NCI-H82 treated with DMSO at 0.1 percent for 48 hours (cell line): ENCODE data around the gene PLOD1.
A peak's percentile ranks its signal among the peaks of the same experiment; 100 is the strongest.
"Not testable (repeated sequence)": the region's sequence is repeated elsewhere in the genome, so short reads cannot be mapped to it uniquely, and the experiment has no call there.

ENCODE experiments used
- DNase-seq: peaks from one replicate; lab custom pipeline; 2025; ENCODE audit not compliant: unreplicated experiment; lab: John Stamatoyannopoulos, UW

The PLOD1 gene

DNA sequence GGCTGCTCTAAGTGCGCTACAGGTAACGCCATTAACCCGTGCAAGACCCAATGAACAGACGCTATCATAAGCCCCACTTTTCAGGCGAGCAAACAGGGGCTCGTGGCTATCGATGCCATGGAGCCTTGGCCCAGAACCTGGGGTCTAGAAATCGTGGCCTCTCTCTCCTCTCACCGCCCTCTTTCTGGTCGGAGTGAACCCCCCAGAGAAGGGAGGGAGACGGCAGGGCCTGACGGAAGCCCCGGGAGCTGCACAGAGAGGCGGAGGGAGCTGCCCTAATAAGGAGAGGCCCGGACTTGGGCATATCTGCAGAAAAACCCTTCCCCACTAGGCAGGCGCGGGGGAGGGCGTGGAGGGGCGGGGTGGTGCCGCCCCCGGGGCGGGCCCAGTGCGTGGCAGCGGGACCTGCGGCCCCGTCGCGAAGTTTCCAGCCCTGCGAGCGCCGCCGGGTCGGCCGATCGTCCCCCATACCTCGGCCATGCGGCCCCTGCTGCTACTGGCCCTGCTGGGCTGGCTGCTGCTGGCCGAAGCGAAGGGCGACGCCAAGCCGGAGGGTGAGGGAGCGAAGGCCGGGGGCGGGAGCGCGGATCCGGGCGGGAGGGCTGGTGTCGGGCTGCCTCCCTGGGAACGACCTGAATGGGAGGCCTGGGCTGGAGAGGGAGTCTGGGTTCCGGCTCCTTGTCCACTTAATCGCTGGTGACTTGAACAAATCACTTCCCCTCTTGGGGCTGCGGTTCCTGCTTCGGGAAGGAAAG lies at the start of gene PLOD1:
Gene PLOD1, plus strand, starts transcription at position 416 of the 755 bp plus-strand sequence. Its CDS starts 63 bp downstream, at position 479.
- peak; percentile 56 for DNase-seq

DNA sequence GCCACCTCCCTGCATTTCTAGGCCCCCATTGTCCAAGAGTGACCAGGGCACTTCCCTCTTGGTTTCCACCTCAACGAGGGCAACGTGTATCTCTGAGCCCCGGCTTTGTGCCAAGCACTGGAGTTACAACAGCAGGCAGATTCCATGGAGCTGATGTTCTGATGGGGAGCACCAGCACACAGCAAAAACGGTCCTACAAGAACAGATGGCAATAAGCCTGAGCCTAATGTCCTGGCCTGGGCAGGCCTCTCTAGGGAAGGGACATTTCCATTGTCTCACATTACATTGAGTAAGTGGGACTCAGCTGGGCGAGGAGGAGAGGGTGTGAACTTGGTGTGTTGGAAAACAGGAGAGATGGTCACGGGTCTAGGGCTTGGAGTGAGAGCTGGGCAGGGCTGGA lies 48.6 kb upstream of the PLOD1 start:
- no peak for DNase-seq

- DNase-seq: no peak
Observed at GRCh38 chr1:11886986-11887665, 47.4 kb upstream of the PLOD1 start.

DNA sequence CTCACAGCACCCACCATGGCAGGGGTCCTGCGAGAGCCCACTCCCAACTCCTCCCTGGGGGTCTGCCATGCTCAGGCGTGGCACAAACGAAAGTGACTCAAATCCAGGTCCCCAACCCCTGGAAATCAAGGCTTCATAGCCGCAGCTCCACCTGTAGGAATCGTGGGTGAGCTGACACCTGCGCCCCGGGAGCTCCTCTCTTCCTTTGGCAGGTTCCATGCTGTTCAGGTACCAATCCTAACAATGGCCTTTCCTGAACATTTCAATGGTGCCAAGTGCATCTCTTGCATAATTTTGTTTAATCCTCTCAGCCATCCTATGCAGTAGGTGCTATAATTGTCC lies 46.9 kb upstream of the PLOD1 start:
- DNase-seq: no peak

DNA sequence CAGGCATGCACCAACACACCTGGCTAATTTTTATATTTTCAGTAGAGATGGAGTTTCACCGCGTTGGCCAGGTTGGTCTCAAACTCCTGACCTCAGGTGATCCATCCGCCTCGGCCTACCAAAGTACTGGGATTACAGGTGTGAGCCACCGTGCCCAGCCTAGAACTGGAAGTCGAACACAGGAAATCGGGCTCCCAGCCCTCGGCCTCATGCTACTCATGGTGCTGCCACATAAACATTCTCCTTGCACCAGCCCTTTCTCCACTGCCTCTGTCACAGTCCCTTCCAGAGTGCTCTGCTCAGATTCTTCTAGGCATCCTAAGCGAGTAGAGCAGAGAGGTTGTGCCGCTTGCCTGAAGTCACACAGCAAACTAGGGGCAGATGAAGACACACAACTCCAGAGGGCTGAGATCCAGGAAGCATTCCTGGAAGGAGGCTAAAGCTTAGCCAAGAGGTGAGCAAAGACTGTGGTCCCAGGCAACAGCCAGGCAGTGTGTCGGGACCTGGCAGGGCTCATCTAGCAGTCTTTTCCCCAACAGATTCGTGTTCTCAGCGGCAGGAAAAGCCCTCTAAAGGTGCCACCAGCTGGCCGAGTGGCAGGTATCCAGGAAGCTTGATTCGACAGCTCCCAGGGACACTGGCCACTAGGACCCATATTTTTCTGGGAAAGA lies 46.2 kb upstream of the PLOD1 start:
- DNase-seq: no peak

- DNase-seq: no peak
Observed at GRCh38 chr1:11888877-11889208, 45.7 kb upstream of the PLOD1 start.

- DNase-seq: no peak
Observed at GRCh38 chr1:11891433-11892186, 42.9 kb upstream of the PLOD1 start.

GRCh38 chr1:11893907-11894251 lies 40.6 kb upstream of the PLOD1 start:
- no peak for DNase-seq

DNA sequence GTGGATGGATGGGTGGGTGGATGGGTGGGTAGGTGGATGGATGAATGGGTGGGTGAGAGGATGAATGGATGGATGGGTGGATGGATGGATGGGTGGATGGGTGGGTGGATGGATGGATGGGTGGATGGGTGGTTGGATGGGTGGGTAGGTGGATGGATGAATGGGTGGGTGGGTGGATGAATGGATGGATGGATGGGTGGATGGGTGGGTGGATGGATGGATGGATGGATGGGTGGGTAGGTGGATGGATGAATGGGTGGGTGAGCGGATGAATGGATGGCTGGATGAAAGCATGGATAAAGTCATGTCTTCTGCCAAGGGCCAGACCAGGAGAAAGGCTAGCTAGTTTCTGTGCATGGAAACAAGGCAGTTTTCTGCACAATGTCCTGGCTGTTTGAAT lies 40.0 kb upstream of the PLOD1 start:
- DNase-seq: not testable (repeated sequence)

- no peak for DNase-seq
Observed at GRCh38 chr1:11898086-11898785, 36.3 kb upstream of the PLOD1 start.

- no peak for DNase-seq
Observed at GRCh38 chr1:11898831-11899467, 35.6 kb upstream of the PLOD1 start.

DNA sequence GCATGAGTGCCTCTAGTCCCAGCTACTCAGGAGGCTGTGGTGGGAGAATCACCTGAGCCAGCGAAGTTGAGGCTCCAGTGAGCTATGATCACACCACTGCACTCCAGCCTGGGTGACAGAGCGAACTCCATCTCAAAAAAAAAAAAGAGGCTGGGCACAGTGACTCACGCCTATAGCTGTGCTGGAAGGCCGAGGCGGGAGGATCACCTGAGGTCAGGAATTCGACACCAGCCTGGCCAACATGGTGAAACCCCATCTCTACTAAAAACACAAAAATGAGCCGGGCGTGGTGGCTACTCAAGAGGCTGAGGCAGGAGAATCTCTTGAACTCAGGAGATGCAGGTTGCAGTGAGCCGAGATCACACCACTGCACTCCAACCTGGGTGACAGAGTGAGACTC lies 33.1 kb upstream of the PLOD1 start:
- DNase-seq: not testable (repeated sequence)

- no peak for DNase-seq
Observed at GRCh38 chr1:11903210-11903609, 31.3 kb upstream of the PLOD1 start.

- DNase-seq: not testable (repeated sequence)
Observed at GRCh38 chr1:11904156-11904555, 30.4 kb upstream of the PLOD1 start.

DNA sequence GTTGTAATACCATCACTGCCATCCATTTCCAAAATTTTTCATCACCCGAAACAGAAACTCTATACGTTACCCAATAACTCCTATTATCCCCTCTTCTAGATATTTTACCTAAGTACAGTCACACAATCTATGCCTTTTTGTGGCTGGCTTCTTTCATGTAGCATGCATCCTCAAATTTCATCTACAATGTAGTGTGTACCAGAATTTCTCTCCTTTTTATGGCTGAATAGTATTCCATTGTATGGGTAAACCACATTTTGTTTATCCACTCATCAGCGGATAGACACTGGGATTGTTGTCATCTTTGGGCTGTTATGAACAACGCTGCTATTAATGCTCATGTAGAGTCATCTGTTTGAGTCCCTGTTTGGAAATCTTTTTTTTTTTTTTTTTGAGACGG lies 29.5 kb upstream of the PLOD1 start:
- DNase-seq: no peak

- no peak for DNase-seq
Observed at GRCh38 chr1:11906870-11907269, 27.6 kb upstream of the PLOD1 start.

GRCh38 chr1:11907275-11908094 lies 27.0 kb upstream of the PLOD1 start:
- peak; percentile 94 for DNase-seq

DNA sequence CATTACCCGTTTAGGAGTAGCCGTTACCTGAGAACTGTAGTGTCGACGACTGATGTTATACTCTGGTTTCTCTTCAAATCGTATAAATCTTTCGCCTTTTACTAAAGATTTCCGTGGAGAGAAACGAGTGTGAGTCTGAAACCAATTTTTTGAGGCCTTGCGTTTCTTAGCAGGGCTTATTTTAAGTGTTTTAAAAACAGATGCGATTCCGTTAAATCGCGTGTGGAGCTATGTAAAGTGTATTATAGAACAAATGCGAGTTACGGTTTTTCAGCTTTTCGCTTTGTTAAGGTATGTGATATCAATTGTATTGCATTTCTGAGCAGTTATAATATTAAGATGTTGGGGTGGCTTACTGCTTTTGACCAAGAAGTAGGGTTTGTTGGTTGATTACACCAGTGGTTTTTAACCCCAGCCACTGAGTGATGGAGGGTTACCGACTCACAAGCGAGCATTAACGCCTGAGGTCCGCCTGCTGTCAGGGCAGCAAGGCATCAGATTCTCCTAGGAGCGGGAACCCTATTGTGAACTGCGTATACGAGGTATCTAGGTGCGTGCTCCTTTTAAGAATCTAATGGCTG lies 26.3 kb upstream of the PLOD1 start:
- DNase-seq: peak; percentile 96

DNA sequence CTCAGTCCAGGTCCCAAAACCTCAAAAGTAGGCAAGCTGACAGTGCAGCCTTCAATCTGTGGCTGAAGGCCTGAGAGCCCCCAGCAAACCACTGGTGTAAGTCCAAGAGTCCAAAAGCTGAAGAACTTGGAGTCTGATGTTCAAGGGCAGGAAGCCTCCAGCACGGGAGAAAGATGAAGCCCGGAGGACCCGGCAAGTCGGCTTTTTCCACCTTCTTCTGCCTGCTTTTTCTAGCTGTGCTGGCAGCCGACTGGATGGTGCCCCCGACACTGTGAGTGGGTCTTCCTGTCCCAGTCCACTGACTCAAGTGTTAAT lies 23.6 kb upstream of the PLOD1 start:
- DNase-seq: not testable (repeated sequence)

DNA sequence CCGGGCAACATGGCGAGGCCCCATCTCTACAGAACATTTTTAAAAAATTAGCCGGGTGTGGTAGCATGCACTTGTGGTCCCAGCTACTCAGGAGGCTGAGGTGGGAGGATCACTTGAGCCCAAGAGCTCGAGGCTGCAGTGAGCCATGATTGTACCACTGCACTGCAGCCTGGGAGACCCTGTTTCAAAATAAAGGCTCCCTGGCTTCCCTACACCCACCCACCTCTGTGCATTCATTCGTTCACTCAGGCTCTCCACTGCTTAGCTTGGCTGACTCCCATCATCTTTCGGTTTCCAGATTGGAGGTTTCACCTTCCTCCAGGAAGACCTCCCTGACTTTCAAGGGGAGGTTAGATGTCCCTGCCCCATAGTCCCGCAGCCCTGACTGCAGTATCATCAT lies 22.5 kb upstream of the PLOD1 start:
- DNase-seq: no peak
